GM12865 (cell line): ENCODE measurements around the gene FBXW2.

Experiments
- DNase-seq: peaks from one replicate; pipeline ENCODE4 v3.0.0; 2010; ENCODE audit warnings: low read depth
- H3K4me3 ChIP-seq: 2 replicates; pipeline ENCODE4 v1.5.1; 2011; ENCODE audit warnings: mild to moderate bottlenecking, low read depth, low read length, control low read depth
- TF ChIP-seq, protein P1 (sequence below): IDR thresholded peaks from 2 replicates; pipeline ENCODE4 v1.5.1; 2011; ENCODE audit warnings: low read length, control low read depth, low read depth, inconsistent platforms; ENCODE audit not compliant: insufficient read depth; ENCODE audit errors: missing control alignments

Gene FBXW2

DNA sequence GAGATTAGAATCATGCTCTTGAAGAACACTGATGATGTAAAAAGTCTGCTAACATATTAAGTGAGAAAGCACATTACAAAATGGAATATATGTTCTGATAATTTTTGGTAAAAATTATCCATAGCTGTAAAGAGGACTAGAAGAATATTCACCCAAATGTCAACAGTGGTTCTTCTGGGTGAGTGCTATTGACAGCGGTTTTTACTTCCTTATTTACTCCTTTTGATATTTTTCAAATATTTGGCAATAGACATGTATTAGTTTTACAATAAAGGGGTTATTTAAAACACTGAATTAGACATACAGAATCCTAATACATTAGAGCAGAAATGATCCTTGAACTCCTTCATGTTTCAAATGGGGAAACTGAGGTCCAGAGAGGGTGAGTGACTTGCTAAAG lies 52.0 kb downstream of the FBXW2 start:
- TF ChIP-seq, protein P1, sequence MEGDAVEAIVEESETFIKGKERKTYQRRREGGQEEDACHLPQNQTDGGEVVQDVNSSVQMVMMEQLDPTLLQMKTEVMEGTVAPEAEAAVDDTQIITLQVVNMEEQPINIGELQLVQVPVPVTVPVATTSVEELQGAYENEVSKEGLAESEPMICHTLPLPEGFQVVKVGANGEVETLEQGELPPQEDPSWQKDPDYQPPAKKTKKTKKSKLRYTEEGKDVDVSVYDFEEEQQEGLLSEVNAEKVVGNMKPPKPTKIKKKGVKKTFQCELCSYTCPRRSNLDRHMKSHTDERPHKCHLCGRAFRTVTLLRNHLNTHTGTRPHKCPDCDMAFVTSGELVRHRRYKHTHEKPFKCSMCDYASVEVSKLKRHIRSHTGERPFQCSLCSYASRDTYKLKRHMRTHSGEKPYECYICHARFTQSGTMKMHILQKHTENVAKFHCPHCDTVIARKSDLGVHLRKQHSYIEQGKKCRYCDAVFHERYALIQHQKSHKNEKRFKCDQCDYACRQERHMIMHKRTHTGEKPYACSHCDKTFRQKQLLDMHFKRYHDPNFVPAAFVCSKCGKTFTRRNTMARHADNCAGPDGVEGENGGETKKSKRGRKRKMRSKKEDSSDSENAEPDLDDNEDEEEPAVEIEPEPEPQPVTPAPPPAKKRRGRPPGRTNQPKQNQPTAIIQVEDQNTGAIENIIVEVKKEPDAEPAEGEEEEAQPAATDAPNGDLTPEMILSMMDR: no peak

DNA sequence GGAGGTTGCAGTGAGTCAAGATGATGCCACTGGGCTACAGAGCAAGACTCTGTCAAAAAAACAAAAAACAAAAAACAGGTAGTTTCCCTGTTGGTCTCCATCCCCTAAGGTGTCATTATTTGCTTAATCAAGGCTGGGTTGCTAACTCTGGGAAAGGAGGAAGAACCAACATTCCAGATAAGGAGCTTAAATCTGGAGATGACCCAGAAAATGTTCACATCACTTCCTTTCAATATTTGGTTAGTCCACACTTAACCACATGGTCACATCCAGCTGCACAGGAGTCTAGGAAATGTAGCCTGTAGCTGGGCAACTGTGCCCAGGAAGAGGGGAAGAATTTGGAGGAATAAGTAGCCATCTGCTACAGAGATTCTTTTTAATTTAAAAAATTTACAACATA lies 53.1 kb downstream of the FBXW2 start:
- TF ChIP-seq, protein P1: no peak
- no peak for DNase-seq
- H3K4me3 ChIP-seq: no peak overlapping the region

More for the DNA sequence above, 52.0 kb downstream of the FBXW2 start:
- no peak overlapping the region for H3K4me3 ChIP-seq
- DNase-seq: no peak

DNA sequence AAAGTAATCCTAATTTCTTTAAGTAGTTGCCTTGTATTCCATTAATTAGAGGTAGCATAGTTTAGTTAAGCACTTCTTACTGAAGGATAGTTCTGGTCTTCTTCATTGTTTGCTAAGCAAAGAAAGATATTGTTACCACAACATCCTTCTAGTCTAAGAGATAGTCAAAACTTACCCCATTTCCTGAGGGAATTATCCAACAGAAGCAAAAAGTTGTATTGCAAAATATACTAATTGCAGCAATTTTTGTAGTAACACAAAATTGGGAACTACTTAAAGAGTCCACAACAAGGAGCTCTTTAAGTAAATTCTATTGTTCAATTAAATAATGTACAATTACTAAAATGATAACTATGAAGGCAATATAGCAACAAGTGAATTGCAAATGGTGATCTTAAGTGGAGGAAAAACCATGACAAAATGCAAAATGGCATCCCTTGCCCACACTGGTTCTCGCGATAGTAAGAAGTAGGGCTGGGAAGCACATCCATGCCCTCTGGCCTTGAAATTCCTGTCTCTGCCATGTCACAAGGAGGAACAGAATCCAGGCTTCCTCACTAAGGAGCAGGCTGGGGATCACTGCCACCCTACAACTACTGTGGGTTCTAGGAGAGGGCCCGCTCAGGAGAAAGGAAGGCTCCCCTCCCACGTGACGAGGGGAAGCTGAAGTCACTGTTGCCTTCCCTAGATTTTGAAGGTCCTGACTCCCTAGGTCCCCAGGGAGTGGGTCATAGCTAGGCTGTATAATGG lies 55.6 kb downstream of the FBXW2 start:
- H3K4me3 ChIP-seq: no peak overlapping the region
- no peak for DNase-seq
- TF ChIP-seq, protein P1: no peak

DNA sequence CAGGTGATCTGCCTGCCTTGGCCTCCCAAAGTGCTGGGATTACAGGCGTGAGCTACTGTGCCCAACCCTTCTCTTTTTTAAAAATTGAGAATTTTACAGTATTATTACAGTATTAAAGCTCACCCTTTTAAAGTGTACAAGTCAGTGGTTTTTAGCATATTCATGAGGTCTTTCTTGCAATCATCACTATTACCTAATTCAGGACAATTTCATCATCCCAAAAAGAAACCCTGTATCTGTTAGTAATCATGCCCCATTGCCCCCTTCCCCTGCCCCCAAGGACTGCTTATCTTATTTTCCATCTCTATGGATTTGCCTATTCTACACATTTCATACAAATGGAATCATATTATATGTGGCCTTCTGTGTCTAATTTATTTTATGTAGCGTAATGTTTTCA lies 56.3 kb downstream of the FBXW2 start:
- no peak for DNase-seq

DNA sequence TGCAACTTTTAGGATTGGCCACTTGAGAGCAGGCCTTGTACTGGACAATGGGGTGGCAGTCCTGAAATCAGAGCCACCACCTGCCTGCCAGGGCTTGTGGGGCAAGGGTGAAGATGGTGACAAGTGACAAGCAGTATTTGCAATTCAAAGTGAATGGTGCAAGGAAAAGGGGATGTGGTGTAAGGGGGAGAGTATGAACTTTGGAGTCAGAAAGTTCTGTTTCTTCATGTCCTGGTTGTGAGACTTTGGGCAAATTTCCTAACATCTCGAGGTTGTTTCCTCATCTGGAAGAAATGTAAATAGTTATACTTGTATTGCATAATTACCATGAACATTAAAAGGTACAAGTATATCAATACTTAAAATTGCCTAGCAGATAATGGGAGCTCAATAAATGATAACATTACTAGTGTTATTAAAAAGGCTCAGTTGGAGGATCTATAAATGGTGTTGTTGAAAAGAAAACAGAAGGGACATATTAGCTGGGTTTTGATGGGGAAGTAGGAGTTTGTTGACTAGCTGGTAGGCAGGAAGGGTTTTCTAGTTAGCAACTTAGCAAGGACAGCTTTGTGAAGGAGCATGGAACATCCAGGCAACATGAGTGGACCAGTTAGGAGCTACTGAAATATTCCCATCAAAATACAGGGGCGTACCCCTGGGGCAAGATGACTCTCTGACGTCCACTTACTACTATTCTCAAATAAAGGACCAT lies 57.6 kb downstream of the FBXW2 start:
- TF ChIP-seq, protein P1: no peak
- H3K4me3 ChIP-seq: no peak overlapping the region
- DNase-seq: no peak

More for the DNA sequence above, 56.3 kb downstream of the FBXW2 start:
- TF ChIP-seq, protein P1: no peak
- H3K4me3 ChIP-seq: no peak overlapping the region

DNA sequence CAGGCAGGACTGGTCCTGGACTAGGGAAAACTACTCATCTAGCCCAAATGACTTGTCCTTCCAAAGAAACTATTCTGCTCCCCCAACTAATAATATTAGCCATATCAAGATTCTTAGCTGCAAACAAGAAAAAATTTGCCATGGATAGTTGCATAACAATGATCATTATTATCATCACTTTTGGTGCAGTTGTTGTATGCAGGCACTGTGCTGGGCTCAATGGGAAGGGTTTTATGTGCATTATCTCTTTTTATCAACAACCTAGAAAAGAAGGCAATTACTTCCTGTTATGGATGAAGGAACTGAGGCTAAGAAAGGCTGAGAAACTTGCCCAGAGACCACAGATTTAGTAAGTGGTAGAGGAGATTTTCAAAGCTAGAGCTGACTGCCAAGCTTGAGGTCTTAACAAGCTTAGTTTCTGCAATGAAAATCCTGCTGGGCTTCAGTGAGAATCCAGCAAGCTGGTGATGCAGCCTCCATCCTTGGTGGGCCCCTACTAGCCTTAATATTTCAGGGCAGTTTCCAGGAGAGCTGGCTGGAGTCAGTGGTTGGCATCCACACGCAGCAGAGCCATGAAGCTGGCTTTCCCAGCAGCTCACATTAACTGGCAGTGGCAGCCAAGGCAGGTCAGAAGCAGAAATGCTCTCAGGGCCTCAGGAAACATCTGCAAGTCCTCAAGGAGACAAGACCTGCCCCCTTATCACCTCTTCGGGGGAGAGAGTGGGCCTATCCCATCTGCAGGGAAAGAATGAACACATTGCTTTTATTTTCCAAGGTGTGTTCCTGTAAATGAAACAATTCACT lies 58.4 kb downstream of the FBXW2 start:
- H3K4me3 ChIP-seq: no peak overlapping the region
- DNase-seq: no peak
- TF ChIP-seq, protein P1: no peak
